Skin epidermis (tissue), 12 donors: ENCODE data around the gene SRSF9.
A peak's percentile ranks its signal among the peaks of the same experiment; 100 is the strongest.

Experiments used
- H3K27ac ChIP-seq, 21 experiments: fragments of 200-600 bp; sonication (generic) in 11 of 21; one replicate each; pipeline ENCODE4 v1.5.0; 2020; ENCODE audit warnings: mild to moderate bottlenecking in 3 of 21, inconsistent platforms in 2 of 21, moderate library complexity in 2 of 21
- H3K4me3 ChIP-seq, 7 experiments: fragments of 200-600 bp; sonication (generic) in 2 of 7; one replicate each; pipeline ENCODE4 v1.5.0; 2020; ENCODE audit warnings: inconsistent platforms in 2 of 7, mild to moderate bottlenecking in 2 of 7, moderate library complexity in 1 of 7

The SRSF9 gene

DNA sequence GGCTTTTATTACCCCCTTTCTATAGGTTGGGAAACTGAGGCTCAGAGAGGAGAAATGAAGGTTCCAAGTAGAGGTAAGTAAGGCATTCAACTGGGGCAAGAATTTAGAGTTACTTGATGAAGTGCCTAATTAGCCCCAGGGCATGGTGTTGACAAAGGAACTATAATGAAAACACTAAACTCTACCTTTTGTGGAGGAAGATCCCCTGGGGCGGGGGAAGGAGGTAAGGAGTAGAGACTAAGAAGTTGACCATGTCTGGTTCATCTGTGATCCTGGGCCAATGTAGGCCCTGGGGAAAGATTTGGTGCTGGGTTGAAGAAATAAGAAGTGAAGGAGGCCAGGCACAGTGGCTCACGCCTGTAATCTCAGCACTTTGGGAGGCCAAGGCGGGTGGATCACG, 47.8 kb downstream of the SRSF9 start:
- H3K4me3 ChIP-seq: no peak overlapping the region
- no peak overlapping the region for H3K27ac ChIP-seq

DNA sequence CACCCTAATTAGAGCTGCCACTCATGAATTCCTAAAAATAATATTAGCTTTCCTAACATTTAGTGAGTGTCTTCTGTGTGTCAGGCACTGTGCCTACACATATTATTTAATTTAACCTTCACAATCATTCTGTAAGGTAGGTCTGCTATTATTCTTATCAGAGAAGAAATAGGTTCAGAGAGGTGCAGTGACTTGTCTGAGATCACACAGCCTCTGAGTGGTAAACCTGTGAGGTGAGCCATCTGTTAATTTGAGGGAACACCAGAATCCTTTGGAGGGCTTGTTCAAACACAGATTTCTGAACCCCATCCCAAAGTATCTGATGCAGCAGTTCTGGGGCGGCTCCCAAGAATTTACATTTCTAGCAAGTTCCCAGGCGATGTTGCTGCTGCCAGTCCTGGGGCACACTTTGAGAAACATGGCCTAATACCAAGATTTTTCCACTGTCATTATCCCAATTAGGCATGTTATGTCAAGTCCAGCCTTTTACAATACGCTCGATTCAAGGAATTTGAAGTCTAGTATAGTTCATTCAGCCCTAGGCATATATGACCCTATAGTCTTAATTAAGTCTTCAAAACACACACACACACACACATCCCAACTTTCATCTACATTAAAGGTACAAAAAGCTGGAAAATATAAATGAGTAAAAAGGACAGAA, 51.5 kb downstream of the SRSF9 start:
- no peak overlapping the region for H3K27ac ChIP-seq
- H3K4me3 ChIP-seq: no peak overlapping the region

DNA sequence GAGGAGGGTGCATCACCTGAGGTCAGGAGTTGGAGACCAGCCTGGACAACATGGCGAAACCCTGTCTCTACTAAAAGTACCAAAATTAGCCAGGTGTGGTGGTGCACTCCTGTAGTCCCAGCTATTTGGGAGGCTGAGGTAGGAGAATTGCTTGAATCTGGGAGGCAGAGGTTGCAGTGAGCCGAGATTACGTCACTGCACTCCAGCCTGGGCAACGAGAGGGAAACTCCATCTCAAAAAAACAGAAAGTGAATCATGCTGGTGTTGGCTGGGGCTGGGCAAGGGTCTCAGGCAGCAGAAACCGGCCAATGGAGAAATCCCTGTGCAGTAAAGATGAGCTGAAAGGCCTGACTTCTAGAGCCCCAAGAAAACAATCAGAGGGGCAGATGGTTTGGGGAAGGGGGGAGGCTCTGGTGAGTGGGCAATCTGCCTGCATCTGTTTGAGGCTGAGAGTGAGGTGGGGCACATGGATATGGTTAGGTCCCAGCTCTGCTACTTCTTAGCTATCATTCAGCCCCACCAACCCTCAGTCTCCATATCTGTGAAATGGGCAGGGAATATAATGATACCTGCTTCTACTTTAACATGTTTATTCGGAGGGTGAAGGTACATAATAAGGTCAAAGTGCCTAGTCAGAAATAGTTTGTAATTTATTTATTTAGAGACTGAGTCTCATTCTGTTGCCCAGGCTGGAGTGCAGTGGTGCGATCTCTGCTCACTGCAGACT, 52.9 kb downstream of the SRSF9 start:
- no peak overlapping the region for H3K4me3 ChIP-seq
- no peak overlapping the region for H3K27ac ChIP-seq

DNA sequence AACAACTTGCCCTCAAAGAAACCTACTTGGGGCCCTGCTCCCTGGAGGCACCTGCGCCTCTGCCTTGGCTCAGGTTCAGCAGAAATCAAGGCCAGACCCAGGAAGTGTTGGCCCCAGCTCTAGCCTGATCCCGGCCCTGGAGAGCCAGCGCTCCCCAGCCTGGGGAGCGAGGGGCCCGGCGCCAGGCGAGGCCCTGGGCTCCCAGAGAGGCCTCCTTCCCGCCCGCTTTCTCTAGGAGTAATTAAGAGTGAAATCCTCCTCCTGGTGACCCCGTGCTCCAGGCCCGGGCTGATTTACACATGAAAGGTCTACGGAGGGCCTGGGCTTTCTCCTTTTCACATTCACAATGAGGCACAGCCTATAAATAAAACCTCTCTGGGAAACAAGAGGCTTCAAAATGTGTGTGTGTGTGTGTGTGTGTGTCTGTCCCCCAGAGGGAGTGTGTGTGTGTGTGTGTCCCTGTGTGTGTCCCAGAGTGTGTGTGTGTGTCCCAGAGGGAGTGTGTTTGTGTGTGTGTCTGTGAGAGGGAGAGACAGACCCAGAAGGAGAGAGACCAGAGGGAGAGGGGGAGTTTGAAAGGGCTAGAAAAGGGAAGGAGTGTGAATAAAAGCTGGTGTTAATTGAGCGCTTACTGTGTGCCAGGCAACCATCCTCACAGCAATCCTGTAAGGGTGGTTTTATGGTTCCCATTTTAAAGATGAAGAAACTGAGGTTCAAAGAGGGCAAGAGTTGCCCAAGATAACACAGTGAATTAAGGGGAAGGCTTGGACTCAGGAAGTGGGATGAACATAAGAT, 55.5 kb downstream of the SRSF9 start:
- H3K4me3 ChIP-seq: no peak overlapping the region
- peak overlapping the region in 1 of 21 experiments; percentile 21 for H3K27ac ChIP-seq

DNA sequence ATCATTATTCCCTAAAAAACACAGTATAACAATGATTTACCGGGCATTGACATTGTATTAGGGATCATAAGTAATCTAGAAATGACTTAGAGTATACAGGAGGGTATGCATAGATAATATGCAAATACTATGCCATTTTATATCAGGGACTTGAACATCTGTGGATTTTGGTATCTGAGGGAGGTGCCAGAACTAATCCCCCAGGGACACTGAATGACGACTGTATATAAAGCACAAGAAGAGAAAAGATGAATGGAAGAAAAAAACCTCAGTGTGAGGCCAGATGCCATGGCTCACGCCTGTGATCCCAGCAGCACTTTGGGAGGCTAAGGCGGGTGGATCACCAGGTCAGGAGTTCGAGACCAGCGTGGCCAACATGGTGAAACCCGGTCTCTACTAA, 57.1 kb downstream of the SRSF9 start:
- H3K27ac ChIP-seq: no peak overlapping the region
- H3K4me3 ChIP-seq: no peak overlapping the region
